A673 (cell line): ENCODE results near the gene ECHS1. TPM values are rescaled to one million over a fixed set of nuclear protein-coding genes. Genes with fewer than 3 reads are reported as not detected.

Source experiments
- BruUV-seq: library from RNA; stranded (reverse); fragments of 400-500 nt; replicated peaks from 2 replicates; lab custom pipeline; 2021; lab: Mats Ljungman, UMichigan
- CTCF ChIA-PET: fragments of 300-600 bp; sonication (Branson Sonifier 250); formaldehyde crosslinking; loops from one replicate; lab custom pipeline; 2022; ENCODE audit warnings: antibody characterized with exemption; lab: Charles Lee
- POLR2A ChIA-PET: fragments of 300-600 bp; sonication (Branson Sonifier 250); formaldehyde crosslinking; loops from one replicate; lab custom pipeline; 2022; ENCODE audit warnings: antibody characterized with exemption; ENCODE audit not compliant: low non-redundant PET; lab: Charles Lee
- DNase-seq: peaks from one replicate; pipeline ENCODE4 v3.0.0-alpha.2; 2015; ENCODE audit warnings: low spot score
- H3K27ac ChIP-seq: fragments of 200-600 bp; sonication (generic); 2 replicates; pipeline ENCODE4 v1.5.1; 2016; ENCODE audit warnings: mixed run types, low read depth, mild to moderate bottlenecking, mixed read lengths, antibody characterized with exemption, low read length; ENCODE audit not compliant: poor library complexity, severe bottlenecking
- H3K27me3 ChIP-seq: fragments of 200-600 bp; sonication (generic); replicated peaks from 2 replicates; pipeline ENCODE4 v1.6.1; 2017; ENCODE audit warnings: mixed run types, low read depth, mild to moderate bottlenecking, mixed read lengths, antibody characterized with exemption, low read length; ENCODE audit not compliant: insufficient read depth, poor library complexity
- H3K36me3 ChIP-seq: fragments of 200-600 bp; sonication (generic); 2 replicates; pipeline ENCODE4 v1.6.1; 2016; ENCODE audit warnings: mixed run types, mild to moderate bottlenecking, mixed read lengths, antibody characterized with exemption, low read length; ENCODE audit not compliant: insufficient read depth, poor library complexity, severe bottlenecking
- H3K4me1 ChIP-seq: fragments of 200-600 bp; sonication (generic); 2 replicates; pipeline ENCODE4 v1.6.1; 2017; ENCODE audit warnings: mixed run types, mild to moderate bottlenecking, mixed read lengths, antibody characterized with exemption, low read length; ENCODE audit not compliant: insufficient read depth, poor library complexity, severe bottlenecking
- H3K4me3 ChIP-seq: fragments of 200-600 bp; sonication (generic); 2 replicates; pipeline ENCODE4 v1.5.1; 2016; ENCODE audit warnings: low read depth, mixed run types, mild to moderate bottlenecking, mixed read lengths, low read length; ENCODE audit not compliant: poor library complexity, severe bottlenecking
- H3K9me3 ChIP-seq: fragments of 200-600 bp; sonication (generic); 2 replicates; pipeline ENCODE4 v1.6.1; 2016; ENCODE audit warnings: mixed run types, low read depth, mild to moderate bottlenecking, mixed read lengths, antibody characterized with exemption, low read length; ENCODE audit not compliant: poor library complexity, severe bottlenecking
- EZH2 ChIP-seq: fragments of 200-600 bp; sonication (generic); IDR thresholded peaks from 2 replicates; pipeline ENCODE4 v1.6.1; 2017; ENCODE audit warnings: borderline replicate concordance, low read depth, mild to moderate bottlenecking, mixed read lengths, antibody characterized with exemption, low read length; ENCODE audit not compliant: poor library complexity, severe bottlenecking
- intact Hi-C: fragments of 100-400 bp; cut with micrococcal nuclease; formaldehyde crosslinking; loops from one replicate; pipeline ENCODE4 v1.10.0; 2022; ENCODE audit not compliant: unreplicated experiment
- total RNA-seq: library from RNA; stranded (reverse); gene quantifications from 2 replicates; pipeline ENCODE4 v1.2.3, GENCODE V29; 2021
- TF ChIP-seq, protein P1 (sequence below): fragments of 300-800, 200-600 bp; sonication (generic); conservative IDR thresholded peaks from 2 replicates; pipeline ENCODE4 v1.5.1; 2017; ENCODE audit warnings: low read depth, mild to moderate bottlenecking, antibody characterized with exemption, low read length, moderate library complexity, mixed read lengths

ECHS1 gene
- total RNA-seq, 1 experiment from 2014 or later, result 96.3 TPM

DNA sequence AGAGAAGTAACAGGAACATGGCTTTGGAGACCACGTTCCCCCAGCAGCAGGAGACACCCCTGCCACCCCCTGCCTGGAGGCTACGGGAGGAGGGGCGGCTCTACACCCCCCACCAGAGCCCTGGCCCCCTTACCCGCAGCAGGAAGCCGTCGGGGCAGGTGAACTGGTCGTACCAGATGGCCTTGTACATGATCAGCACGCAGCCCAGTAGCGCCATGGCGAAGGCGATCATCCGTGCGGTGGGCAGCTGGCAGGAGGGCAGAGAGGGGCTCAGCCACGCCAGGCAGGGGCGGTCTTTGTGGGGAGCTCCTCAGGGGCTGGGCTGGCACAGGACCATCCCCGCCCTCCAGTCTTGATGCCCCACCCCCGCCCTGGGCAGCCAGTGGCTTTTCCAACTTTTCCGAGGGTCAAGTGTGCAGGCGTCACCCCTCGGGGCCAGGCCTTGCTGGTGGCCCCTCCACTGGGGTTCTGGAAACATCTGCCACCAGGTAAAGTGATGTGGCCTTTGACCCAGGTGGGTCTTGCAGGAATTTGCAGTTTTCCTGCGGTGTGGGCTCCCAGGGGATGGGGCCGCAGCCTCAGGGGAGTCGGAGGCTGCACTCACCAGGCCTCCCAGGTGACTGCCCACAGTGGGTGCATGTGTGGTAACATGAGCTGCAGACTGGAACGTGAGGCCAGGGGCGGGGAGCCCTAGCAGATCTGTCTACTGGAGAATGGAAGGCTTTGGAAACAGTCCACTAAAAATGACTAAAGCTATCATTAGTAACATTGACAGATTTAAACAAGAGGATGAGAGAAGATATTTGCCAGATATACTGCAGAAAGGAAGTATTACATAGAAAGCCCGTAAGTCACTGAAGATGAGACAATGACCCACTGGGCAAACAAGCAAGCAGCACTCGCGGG lies 46.2 kb downstream of the ECHS1 start:
- H3K4me1 ChIP-seq, result peaks cover 15% of the 10 kb centered on the region
- no peak for DNase-seq
- no peak overlapping the region for H3K27ac ChIP-seq
- no peak for TF ChIP-seq EZH2
- TF ChIP-seq, protein P1, sequence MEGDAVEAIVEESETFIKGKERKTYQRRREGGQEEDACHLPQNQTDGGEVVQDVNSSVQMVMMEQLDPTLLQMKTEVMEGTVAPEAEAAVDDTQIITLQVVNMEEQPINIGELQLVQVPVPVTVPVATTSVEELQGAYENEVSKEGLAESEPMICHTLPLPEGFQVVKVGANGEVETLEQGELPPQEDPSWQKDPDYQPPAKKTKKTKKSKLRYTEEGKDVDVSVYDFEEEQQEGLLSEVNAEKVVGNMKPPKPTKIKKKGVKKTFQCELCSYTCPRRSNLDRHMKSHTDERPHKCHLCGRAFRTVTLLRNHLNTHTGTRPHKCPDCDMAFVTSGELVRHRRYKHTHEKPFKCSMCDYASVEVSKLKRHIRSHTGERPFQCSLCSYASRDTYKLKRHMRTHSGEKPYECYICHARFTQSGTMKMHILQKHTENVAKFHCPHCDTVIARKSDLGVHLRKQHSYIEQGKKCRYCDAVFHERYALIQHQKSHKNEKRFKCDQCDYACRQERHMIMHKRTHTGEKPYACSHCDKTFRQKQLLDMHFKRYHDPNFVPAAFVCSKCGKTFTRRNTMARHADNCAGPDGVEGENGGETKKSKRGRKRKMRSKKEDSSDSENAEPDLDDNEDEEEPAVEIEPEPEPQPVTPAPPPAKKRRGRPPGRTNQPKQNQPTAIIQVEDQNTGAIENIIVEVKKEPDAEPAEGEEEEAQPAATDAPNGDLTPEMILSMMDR, result no peak
- H3K4me3 ChIP-seq, result no peak overlapping the region
- H3K9me3 ChIP-seq, result no peaks in the 10 kb centered on the region
- intact Hi-C loops, result loop anchor here (5.0 kb wide), 1 partner anchor 195 kb away; no protein-coding TSS in a partner anchor
- BruUV-seq, result no TSS peak
- H3K36me3 ChIP-seq, result no peaks in the 10 kb centered on the region
- POLR2A ChIA-PET, result no interaction called here
- CTCF ChIA-PET, result no interaction called here
- H3K27me3 ChIP-seq, result peaks cover 23% of the 10 kb centered on the region

DNA sequence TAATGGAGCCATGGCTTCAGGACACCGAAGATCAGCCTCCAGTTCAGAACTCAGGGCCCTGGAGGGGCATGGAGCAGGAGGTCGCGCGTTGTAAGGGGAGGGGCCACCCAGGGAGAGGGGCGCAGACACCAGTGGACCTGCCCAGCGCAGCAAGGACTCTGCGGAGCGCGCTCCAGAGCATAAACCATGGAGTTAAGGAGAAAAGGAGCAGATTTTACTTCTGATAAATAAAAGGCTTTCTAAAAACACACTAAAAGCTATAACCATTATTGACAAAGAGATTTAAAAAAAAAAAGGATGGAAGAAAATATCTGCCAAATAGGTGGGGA lies 47.0 kb downstream of the ECHS1 start:
- Histone ChIP-seq H3K36me3 (no peaks in the 10 kb centered on the region), H3K4me1 (peaks cover 15% of the 10 kb centered on the region), H3K4me3 (peak overlapping the region; percentile 56), H3K27ac (no peak overlapping the region), H3K9me3 (no peaks in the 10 kb centered on the region), H3K27me3 (peaks cover 15% of the 10 kb centered on the region)
- ChIA-PET CTCF (no interaction called here), POLR2A (no interaction called here)
- TF ChIP-seq, protein P1, result no peak
- no peak for TF ChIP-seq EZH2
- no TSS peak for BruUV-seq
- DNase-seq, result no peak
- intact Hi-C loops, result loop anchor here (5.0 kb wide), 1 partner anchor 196 kb away; no protein-coding TSS in a partner anchor

DNA sequence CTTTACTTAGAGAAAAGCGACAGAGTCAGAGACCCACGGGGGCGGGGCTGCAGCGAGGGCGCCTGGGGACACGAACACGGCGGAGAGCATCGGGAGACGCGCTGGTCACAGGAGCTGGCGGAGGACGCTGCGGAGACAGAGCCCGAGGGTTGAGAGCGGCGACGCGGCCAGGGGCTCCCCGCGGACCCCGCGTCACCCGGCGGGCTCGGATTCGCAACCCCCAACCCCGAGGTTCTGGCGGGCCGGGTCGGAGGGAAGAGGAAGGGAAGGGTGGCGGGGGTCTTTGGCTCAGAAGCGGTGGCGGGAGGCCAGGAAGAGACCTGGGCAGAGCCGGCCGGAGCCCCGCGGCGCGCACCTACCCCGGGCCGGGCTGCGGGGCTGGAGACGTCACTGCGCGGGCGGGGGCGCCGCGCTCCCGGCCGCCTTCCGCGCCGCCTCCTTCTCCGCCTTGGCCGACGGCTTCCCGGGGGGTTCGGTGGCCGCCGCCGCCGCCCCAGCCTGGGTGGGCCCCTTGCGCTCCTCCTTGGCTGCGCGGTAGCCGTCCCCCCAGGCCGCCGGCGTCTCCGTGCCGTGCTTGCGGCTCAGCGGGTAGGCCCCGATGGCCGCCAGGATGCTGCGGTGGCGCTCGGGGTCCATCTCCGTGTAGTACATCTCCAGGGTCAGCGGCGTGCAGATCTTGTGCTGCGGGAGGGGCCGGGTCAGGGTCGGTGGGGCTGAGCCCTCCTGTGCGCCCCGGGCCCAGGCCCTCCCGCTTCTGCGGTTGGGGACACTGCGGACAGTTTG lies 47.5 kb downstream of the ECHS1 start:
- Histone ChIP-seq H3K36me3 (no peaks in the 10 kb centered on the region), H3K9me3 (no peaks in the 10 kb centered on the region), H3K4me1 (peaks cover 15% of the 10 kb centered on the region), H3K4me3 (peak overlapping the region; percentile 56), H3K27ac (no peak overlapping the region), H3K27me3 (peaks cover 15% of the 10 kb centered on the region)
- peak; percentile 66 for TF ChIP-seq EZH2
- TF ChIP-seq, protein P1, result no peak
- intact Hi-C loops, result loop anchor here (5.0 kb wide), 1 partner anchor 197 kb away; no protein-coding TSS in a partner anchor
- ChIA-PET CTCF (no interaction called here), POLR2A (no interaction called here)
- no TSS peak for BruUV-seq
- no peak for DNase-seq
